ENCODE data around the gene MCMBP.
"Not testable (repeated sequence)": the region's sequence is repeated elsewhere in the genome, so short reads cannot be mapped to it uniquely, and the experiment has no call there.

MCMBP gene

DNA sequence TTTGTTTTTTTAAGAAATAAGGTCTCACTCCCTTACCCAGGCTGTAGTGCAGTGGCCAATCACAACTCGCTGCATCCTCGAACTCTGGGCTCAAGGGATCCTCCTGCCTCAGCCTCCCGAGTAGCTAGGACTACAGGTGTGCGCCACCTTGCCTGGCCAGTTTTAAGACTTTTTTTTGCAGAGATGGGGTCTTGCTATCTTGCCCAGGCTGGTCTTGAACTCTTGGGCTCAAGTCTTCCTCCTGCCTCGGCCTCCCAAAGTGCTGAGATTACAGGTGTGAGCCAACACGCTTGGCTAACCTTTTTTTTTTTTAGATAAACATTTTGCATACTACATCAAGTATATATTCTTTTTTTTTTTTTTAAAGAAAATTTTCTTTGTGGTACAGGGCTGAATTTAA, 38.0 kb upstream of the MCMBP start:
- no peak for ATAC-seq
- TF ChIP-seq ZNF70 (CRISPR knock-in tag; IDR thresholded peaks at IDR 0.05) (no peak), TOX (CRISPR knock-in tag; IDR thresholded peaks at IDR 0.05; ENCODE audit: borderline replicate concordance) (no peak), OSR1 (CRISPR knock-in tag; IDR thresholded peaks at IDR 0.05) (no peak), ZNF8 (CRISPR knock-in tag; IDR thresholded peaks at IDR 0.05) (no peak)

DNA sequence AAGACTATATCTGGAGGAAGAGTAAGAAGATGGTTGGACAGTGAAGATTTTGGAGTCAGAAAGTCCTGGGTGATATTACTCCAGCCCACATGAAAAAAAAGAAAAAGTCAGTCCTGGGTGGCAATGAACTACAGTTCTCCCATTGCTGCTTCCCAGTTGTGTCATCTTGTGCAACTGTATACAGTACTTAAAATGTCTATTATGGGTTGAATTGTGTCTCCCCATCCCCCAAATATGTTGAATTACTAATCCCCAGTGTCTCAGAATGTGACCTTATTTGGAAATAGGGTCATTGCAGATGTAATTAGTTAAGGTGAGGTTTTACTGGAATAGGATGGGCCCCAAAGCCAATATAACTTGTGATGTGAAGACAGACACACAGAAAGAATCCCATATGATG, 35.5 kb upstream of the MCMBP start:
- no peak for ATAC-seq
- TF ChIP-seq BACH2 (CRISPR knock-in tag; IDR thresholded peaks at IDR 0.05; ENCODE audit: borderline replicate concordance), result no peak
- no peak for TF ChIP-seq OSR1 (CRISPR knock-in tag; IDR thresholded peaks at IDR 0.05)
- TF ChIP-seq, protein P1, sequence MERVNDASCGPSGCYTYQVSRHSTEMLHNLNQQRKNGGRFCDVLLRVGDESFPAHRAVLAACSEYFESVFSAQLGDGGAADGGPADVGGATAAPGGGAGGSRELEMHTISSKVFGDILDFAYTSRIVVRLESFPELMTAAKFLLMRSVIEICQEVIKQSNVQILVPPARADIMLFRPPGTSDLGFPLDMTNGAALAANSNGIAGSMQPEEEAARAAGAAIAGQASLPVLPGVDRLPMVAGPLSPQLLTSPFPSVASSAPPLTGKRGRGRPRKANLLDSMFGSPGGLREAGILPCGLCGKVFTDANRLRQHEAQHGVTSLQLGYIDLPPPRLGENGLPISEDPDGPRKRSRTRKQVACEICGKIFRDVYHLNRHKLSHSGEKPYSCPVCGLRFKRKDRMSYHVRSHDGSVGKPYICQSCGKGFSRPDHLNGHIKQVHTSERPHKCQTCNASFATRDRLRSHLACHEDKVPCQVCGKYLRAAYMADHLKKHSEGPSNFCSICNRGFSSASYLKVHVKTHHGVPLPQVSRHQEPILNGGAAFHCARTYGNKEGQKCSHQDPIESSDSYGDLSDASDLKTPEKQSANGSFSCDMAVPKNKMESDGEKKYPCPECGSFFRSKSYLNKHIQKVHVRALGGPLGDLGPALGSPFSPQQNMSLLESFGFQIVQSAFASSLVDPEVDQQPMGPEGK (CRISPR knock-in tag; IDR thresholded peaks at IDR 0.05; ENCODE audit: borderline replicate concordance), result no peak
- TF ChIP-seq ISL1 (CRISPR knock-in tag; IDR thresholded peaks at IDR 0.05), result no peak
- no peak for TF ChIP-seq ESRRG (CRISPR knock-in tag; IDR thresholded peaks at IDR 0.05)
- TF ChIP-seq ZFP30 (CRISPR knock-in tag; IDR thresholded peaks at IDR 0.05), result no peak
- TF ChIP-seq, protein P2, sequence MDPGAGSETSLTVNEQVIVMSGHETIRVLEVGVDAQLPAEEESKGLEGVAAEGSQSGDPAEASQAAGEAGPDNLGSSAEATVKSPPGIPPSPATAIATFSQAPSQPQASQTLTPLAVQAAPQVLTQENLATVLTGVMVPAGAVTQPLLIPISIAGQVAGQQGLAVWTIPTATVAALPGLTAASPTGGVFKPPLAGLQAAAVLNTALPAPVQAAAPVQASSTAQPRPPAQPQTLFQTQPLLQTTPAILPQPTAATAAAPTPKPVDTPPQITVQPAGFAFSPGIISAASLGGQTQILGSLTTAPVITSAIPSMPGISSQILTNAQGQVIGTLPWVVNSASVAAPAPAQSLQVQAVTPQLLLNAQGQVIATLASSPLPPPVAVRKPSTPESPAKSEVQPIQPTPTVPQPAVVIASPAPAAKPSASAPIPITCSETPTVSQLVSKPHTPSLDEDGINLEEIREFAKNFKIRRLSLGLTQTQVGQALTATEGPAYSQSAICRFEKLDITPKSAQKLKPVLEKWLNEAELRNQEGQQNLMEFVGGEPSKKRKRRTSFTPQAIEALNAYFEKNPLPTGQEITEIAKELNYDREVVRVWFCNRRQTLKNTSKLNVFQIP (CRISPR knock-in tag; IDR thresholded peaks at IDR 0.05; ENCODE audit: borderline replicate concordance, low read depth), result no peak
- no peak for TF ChIP-seq ARNTL (CRISPR knock-in tag; IDR thresholded peaks at IDR 0.05; ENCODE audit: borderline replicate concordance, low read depth)
- TF ChIP-seq, protein P3, sequence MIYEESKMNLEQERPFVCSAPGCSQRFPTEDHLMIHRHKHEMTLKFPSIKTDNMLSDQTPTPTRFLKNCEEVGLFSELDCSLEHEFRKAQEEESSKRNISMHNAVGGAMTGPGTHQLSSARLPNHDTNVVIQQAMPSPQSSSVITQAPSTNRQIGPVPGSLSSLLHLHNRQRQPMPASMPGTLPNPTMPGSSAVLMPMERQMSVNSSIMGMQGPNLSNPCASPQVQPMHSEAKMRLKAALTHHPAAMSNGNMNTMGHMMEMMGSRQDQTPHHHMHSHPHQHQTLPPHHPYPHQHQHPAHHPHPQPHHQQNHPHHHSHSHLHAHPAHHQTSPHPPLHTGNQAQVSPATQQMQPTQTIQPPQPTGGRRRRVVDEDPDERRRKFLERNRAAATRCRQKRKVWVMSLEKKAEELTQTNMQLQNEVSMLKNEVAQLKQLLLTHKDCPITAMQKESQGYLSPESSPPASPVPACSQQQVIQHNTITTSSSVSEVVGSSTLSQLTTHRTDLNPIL (CRISPR knock-in tag; IDR thresholded peaks at IDR 0.05; ENCODE audit: low read depth), result no peak
- TF ChIP-seq ZFP3 (CRISPR knock-in tag; IDR thresholded peaks at IDR 0.05), result no peak
- no peak for TF ChIP-seq ZNF8 (CRISPR knock-in tag; IDR thresholded peaks at IDR 0.05)
- no peak for TF ChIP-seq RARB (CRISPR knock-in tag; IDR thresholded peaks at IDR 0.05)
- no peak for TF ChIP-seq ZNF565 (CRISPR knock-in tag; conservative IDR thresholded peaks at IDR 0.05; ENCODE audit: low read depth)
- TF ChIP-seq CSDC2 (CRISPR knock-in tag; IDR thresholded peaks at IDR 0.05), result no peak
- TF ChIP-seq TOX (CRISPR knock-in tag; IDR thresholded peaks at IDR 0.05; ENCODE audit: borderline replicate concordance), result no peak
- no peak for TF ChIP-seq PPARA (CRISPR knock-in tag; IDR thresholded peaks at IDR 0.05; ENCODE audit: borderline replicate concordance)
- TF ChIP-seq SNAI2 (CRISPR knock-in tag; IDR thresholded peaks at IDR 0.05), result no peak
- no peak for TF ChIP-seq ZC3H10 (CRISPR knock-in tag; IDR thresholded peaks at IDR 0.05)
- TF ChIP-seq, protein P4, sequence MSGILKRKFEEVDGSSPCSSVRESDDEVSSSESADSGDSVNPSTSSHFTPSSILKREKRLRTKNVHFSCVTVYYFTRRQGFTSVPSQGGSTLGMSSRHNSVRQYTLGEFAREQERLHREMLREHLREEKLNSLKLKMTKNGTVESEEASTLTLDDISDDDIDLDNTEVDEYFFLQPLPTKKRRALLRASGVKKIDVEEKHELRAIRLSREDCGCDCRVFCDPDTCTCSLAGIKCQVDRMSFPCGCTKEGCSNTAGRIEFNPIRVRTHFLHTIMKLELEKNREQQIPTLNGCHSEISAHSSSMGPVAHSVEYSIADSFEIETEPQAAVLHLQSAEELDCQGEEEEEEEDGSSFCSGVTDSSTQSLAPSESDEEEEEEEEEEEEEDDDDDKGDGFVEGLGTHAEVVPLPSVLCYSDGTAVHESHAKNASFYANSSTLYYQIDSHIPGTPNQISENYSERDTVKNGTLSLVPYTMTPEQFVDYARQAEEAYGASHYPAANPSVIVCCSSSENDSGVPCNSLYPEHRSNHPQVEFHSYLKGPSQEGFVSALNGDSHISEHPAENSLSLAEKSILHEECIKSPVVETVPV (CRISPR knock-in tag; IDR thresholded peaks at IDR 0.05), result no peak

DNA sequence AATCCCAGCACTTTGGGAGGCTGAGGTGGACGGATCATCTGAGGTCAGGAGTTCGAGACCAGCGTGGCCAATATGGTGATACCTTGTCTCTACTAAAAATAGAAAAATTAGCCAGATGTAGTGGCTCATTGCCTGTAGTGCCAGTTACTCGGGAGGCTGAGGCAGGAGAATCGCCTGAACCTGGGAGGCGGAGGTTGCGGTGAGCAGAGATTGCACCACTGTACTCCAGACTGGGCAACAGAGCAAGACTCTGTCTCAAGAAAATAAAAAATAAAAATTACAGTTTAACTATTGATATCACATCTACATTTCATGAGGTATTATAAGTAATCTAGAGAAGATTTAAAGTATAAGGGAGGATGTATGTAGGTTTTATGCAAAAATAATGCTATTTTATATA, 35.1 kb upstream of the MCMBP start:
- ATAC-seq, result not testable (repeated sequence)

DNA sequence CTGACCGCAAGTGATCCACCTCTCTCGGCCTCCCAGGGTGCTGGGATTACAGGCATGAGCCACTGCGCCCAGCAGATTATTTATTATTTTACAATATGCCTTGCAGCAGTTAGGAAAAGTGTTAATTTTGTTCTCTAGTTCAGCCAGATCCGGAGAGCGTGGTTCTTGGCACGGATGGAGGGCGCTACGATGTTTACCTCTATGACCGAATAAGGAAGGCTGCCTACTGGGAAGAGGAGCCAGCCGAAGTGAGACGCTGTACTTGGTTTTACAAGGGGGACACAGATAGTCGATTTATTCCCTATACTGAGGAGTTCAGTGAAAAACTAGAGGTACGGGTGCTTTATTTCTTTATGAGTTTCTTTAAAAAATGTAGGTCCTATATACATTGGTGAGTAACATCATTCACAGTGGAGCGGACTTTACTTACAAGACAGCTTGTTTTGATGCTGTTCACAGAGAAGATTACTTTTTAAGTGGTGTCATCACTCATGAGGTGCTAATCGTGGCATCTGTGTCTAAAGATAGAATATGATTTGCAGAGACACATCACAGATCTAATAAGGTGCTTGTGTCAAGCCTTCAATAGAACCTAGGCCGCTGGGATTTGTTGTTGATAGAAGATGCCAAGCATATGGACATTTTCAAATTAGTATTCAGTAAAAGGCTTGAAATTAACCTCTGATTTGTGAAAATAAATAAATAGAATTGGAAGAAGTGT, 31.5 kb upstream of the MCMBP start:
- ATAC-seq, result no peak
- TF ChIP-seq ZFP30 (CRISPR knock-in tag; IDR thresholded peaks at IDR 0.05) (no peak), BACH2 (CRISPR knock-in tag; IDR thresholded peaks at IDR 0.05; ENCODE audit: borderline replicate concordance) (no peak), ZNF70 (CRISPR knock-in tag; IDR thresholded peaks at IDR 0.05) (no peak), TOX (CRISPR knock-in tag; IDR thresholded peaks at IDR 0.05; ENCODE audit: borderline replicate concordance) (no peak), OSR1 (CRISPR knock-in tag; IDR thresholded peaks at IDR 0.05) (no peak), GLIS3 (CRISPR knock-in tag; IDR thresholded peaks at IDR 0.05) (no peak), ESRRG (CRISPR knock-in tag; IDR thresholded peaks at IDR 0.05) (no peak), ZNF565 (CRISPR knock-in tag; conservative IDR thresholded peaks at IDR 0.05; ENCODE audit: low read depth) (no peak), TCF4 (CRISPR knock-in tag; IDR thresholded peaks at IDR 0.05; ENCODE audit: borderline replicate concordance) (no peak), ZFP3 (CRISPR knock-in tag; IDR thresholded peaks at IDR 0.05) (no peak), ZNF8 (CRISPR knock-in tag; IDR thresholded peaks at IDR 0.05) (no peak), ARNTL (CRISPR knock-in tag; IDR thresholded peaks at IDR 0.05; ENCODE audit: borderline replicate concordance, low read depth) (no peak)
- TF ChIP-seq, protein P2 (CRISPR knock-in tag; IDR thresholded peaks at IDR 0.05; ENCODE audit: borderline replicate concordance, low read depth), result no peak
- TF ChIP-seq, protein P1 (CRISPR knock-in tag; IDR thresholded peaks at IDR 0.05; ENCODE audit: borderline replicate concordance), result no peak
- TF ChIP-seq, protein P3 (CRISPR knock-in tag; IDR thresholded peaks at IDR 0.05; ENCODE audit: low read depth), result no peak
